Uterus (tissue), 4 donors: Measurements from ENCODE around the gene FN3K. TPM values are rescaled to one million over a fixed set of nuclear protein-coding genes. Genes with fewer than 3 reads are reported as not detected.
A peak's percentile ranks its signal among the peaks of the same experiment; 100 is the strongest.

Experiments used
- DNase-seq, 2 donors: peaks; one replicate each; pipeline ENCODE4 v3.0.0-alpha.2; 2019 to 2020
- H3K27ac ChIP-seq, 2 donors: fragments of 200-600 bp; sonication (generic); 1 replicate in 1 of 2; 2 replicates in 1 of 2; pipeline ENCODE4 v1.5.1; 2016 to 2018
- H3K27me3 ChIP-seq, 2 donors: fragments of 200-600 bp; sonication (generic); one replicate each; pipeline ENCODE4 v1.5.1; 2018 to 2019; ENCODE audit warnings: control low read depth in 1 of 2
- H3K36me3 ChIP-seq, 2 donors: fragments of 200-600 bp; sonication (generic); one replicate each; pipeline ENCODE4 v1.5.1; 2019; ENCODE audit warnings: control low read depth in 1 of 2
- H3K4me1 ChIP-seq, 2 donors: fragments of 200-600 bp; sonication (generic); one replicate each; pipeline ENCODE4 v1.5.1; 2018 to 2019; ENCODE audit warnings: control low read depth in 1 of 2
- H3K4me3 ChIP-seq, 2 donors: fragments of 200-600 bp; sonication (generic); 1 replicate in 1 of 2; 2 replicates in 1 of 2; pipeline ENCODE4 v1.5.1; 2018 to 2019; ENCODE audit warnings: mild to moderate bottlenecking in 1 of 2
- H3K9me3 ChIP-seq, 2 donors: fragments of 200-600 bp; sonication (generic); one replicate each; pipeline ENCODE4 v1.5.1; 2019; ENCODE audit warnings: control low read depth in 1 of 2
- CTCF ChIP-seq, 4 experiments: fragments of 200-600 bp in 2 of 4; fragments of 450-650 bp in 2 of 4; sonication (generic) in 2 of 4; IDR thresholded peaks; one replicate each; pipeline ENCODE4 v1.5.1; 2016 to 2019; ENCODE audit warnings: antibody characterized with exemption in 4 of 4, mild to moderate bottlenecking in 2 of 4, moderate library complexity in 1 of 4
- POLR2A ChIP-seq, 2 donors: fragments of 450-650 bp; IDR thresholded peaks; one replicate each; pipeline ENCODE4 v1.6.1; 2016; ENCODE audit warnings: antibody characterized with exemption in 2 of 2, mild to moderate bottlenecking in 1 of 2, moderate library complexity in 1 of 2
- intact Hi-C: fragments of 100-400 bp; cut with DNase I; formaldehyde crosslinking; loops from one replicate; pipeline ENCODE4 v1.15.1; 2023; ENCODE audit warnings: low total_unique reads
- total RNA-seq, 4 donors: library from RNA; depleted of rRNA in 3 of 4; stranded (reverse); fragments of >200 nt in 3 of 4; gene quantifications; one replicate each; pipeline versions ENCODE4 v1.1.0 to v1.2.4, GENCODE V29; 2014 to 2023
- donor health status: DM: yes; HTN: yes; CAD: no.

Gene FN3K
- total RNA-seq, 4 donors from 2014 or later = 1.8 to 26.3 (median 7.1) TPM

DNA sequence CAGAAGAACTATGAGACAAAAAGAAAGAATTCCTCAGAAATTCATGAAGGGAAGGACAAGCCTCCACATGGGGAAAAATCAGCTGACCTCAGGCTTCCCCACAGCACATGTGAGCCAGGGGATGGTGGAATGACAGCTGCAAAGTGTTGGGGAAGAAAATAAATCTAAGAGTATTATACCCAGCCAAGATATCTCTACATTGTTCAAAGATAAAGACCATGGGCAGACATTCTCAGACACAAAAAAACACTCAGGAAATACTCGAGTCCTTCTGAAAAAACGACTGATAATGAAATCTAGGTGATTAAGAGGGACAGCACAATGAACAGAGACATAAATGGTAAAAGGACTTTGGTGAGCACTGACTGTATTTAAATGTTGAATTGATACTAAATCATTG, 40.8 kb upstream of the FN3K start:
- Histone ChIP-seq H3K27me3 (no peaks in the 10 kb centered on the region), H3K27ac (no peak overlapping the region), H3K9me3 (no peaks in the 10 kb centered on the region), H3K36me3 (no peaks in the 10 kb centered on the region), H3K4me1 (peaks cover 0 to 16% of the 10 kb centered on the region in 2 donors), H3K4me3 (no peak overlapping the region)
- intact Hi-C loops = no loop called here
- TF ChIP-seq CTCF (IDR thresholded peaks at IDR 0.05) = no peak
- TF ChIP-seq POLR2A (IDR thresholded peaks at IDR 0.05) = no peak
- DNase-seq = no peak

DNA sequence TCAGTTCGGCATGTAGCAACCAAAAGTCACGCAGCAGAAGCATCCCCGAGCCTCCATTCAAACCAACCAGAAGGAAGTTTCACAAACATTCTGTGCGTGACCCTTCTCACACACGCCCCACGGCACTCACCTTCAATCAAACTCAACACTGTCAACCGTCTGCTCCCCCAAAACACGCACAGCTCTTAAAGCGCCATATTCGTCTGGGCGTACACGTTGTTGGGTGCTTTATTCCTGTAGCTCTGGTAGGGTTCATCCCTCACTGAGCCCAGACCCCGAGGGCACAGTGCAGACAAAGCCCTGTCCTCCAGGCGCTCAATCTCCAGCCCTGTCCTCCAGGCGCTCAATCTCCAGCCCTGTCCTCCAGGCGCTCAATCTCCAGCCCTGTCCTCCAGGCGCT, 39.2 kb upstream of the FN3K start:
- TF ChIP-seq CTCF (IDR thresholded peaks at IDR 0.05) = no peak
- H3K4me1 ChIP-seq = peaks cover 0 to 16% of the 10 kb centered on the region in 2 donors
- no peaks in the 10 kb centered on the region for H3K27me3 ChIP-seq
- no peak for DNase-seq
- H3K36me3 ChIP-seq = no peaks in the 10 kb centered on the region
- H3K4me3 ChIP-seq = no peak overlapping the region
- H3K9me3 ChIP-seq = no peaks in the 10 kb centered on the region
- intact Hi-C loops = no loop called here
- no peak overlapping the region for H3K27ac ChIP-seq

DNA sequence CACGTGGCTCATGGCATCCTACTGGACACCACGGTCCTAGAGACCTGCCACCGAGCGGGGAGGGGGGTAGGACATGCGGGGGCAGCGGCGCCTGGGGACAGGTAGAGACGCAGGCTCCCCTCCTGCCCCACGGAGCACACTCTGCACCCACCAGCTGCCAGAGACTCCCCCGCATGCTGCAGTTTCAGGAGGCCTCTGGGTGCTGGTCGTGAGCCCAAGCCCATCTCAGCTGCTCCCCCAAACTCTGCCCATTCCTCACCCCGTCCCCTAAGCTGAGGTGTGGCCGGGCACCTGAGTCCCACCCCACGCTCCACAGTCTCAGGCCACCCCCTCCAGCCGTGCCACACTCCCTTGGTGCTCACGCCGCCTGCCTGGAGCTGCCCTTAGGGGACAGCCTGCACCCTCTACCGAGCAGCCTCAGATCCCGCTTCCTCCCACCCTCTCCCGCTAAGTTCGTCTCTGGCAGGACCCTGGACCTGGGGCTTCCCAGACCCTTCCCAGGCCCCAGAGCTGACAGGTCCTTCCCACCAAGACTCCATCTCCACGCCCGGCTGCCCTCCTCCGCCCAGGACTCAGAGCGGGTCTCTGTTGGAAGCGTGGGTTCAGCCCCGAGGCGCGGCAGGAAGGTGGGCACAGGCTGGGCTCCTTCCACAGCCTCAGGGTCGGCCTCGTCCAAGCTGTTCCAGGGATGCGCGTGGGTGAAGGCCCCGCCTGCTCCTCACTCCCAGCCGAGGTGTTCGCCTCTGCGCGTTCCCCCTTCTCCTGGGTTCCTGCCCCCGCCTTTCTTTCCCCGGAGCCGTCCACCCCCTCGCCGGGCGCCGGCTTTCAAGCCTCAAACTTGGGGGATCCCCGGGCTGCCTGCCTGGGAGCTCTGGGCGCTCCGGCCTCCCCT, 38.3 kb upstream of the FN3K start:
- Histone ChIP-seq H3K9me3 (no peaks in the 10 kb centered on the region), H3K4me1 (peaks cover 0 to 16% of the 10 kb centered on the region in 2 donors), H3K27ac (no peak overlapping the region), H3K4me3 (peak overlapping the region; percentile 44 to 91), H3K36me3 (no peaks in the 10 kb centered on the region), H3K27me3 (no peaks in the 10 kb centered on the region)
- TF ChIP-seq CTCF (IDR thresholded peaks at IDR 0.05) (no peak), POLR2A (IDR thresholded peaks at IDR 0.05) (no peak)
- intact Hi-C loops = no loop called here
- peak in 1 of 2 donors; percentile 26 for DNase-seq

- intact Hi-C loops = no loop called here
- TF ChIP-seq POLR2A (IDR thresholded peaks at IDR 0.05) (no peak), CTCF (IDR thresholded peaks at IDR 0.05) (no peak)
- Histone ChIP-seq H3K27me3 (no peaks in the 10 kb centered on the region), H3K9me3 (no peaks in the 10 kb centered on the region), H3K4me3 (peak overlapping the region; percentile 44 to 91), H3K27ac (peak overlapping the region; percentile 40 to 73), H3K36me3 (no peaks in the 10 kb centered on the region), H3K4me1 (peaks cover 0 to 16% of the 10 kb centered on the region in 2 donors)
- no peak for DNase-seq
Observed at GRCh38 chr17:82697808-82698064, 37.7 kb upstream of the FN3K start.

GRCh38 chr17:82698065-82698973, 37.1 kb upstream of the FN3K start, which contains the start of gene RAB40B:
Gene RAB40B, minus strand, starts transcription at chr17:82698698. Its CDS starts 102 bp downstream, at chr17:82698596.
- TF ChIP-seq CTCF (IDR thresholded peaks at IDR 0.05) (peak in 1 of 4 experiments; percentile 5), POLR2A (IDR thresholded peaks at IDR 0.05) (peak; percentile 30 to 44)
- DNase-seq = peak; percentile 99
- H3K27me3 ChIP-seq = no peaks in the 10 kb centered on the region
- peak within 1 kb of the TSS; percentile 52 to 73 for H3K27ac ChIP-seq
- H3K36me3 ChIP-seq = no peaks in the 10 kb centered on the region
- intact Hi-C loops = no loop called here
- no peaks in the 10 kb centered on the region for H3K9me3 ChIP-seq
- H3K4me1 ChIP-seq = peaks cover 0 to 16% of the 10 kb centered on the region in 2 donors
- H3K4me3 ChIP-seq = peak within 1 kb of the TSS; percentile 53 to 91
